EH (cell line): ENCODE results near the gene ITSN1.

Experiments used
- DNase-seq: peaks from one replicate; pipeline ENCODE4 v3.0.0-alpha.2; 2015; ENCODE audit warnings: low read depth

ITSN1 gene

GRCh38 chr21:33813832-33814365 lies 171.6 kb downstream of the ITSN1 start:
- no peak for DNase-seq

- no peak for DNase-seq
These were observed 172.9 kb downstream of the ITSN1 start for GRCh38 chr21:33815143-33815707.

GRCh38 chr21:33816174-33816573 lies 173.9 kb downstream of the ITSN1 start:
- no peak for DNase-seq

- no peak for DNase-seq
These were observed 174.8 kb downstream of the ITSN1 start for GRCh38 chr21:33817138-33817537.

GRCh38 chr21:33817663-33818451 lies 175.6 kb downstream of the ITSN1 start:
- DNase-seq = peak; percentile 68

GRCh38 chr21:33820230-33820770 lies 178.0 kb downstream of the ITSN1 start:
- DNase-seq = no peak

- DNase-seq = no peak
These were observed 178.5 kb downstream of the ITSN1 start for GRCh38 chr21:33820798-33821197.

- no peak for DNase-seq
These were observed 179.4 kb downstream of the ITSN1 start for GRCh38 chr21:33821503-33822322.

- DNase-seq = no peak
These were observed 182.0 kb downstream of the ITSN1 start for GRCh38 chr21:33824156-33824941.

GRCh38 chr21:33825419-33825818 lies 183.1 kb downstream of the ITSN1 start:
- DNase-seq = no peak

- peak; percentile 75 for DNase-seq
These were observed 183.6 kb downstream of the ITSN1 start for GRCh38 chr21:33825915-33826314.

- DNase-seq = no peak
These were observed 185.8 kb downstream of the ITSN1 start for GRCh38 chr21:33828083-33828482.

GRCh38 chr21:33828577-33828976 lies 186.3 kb downstream of the ITSN1 start:
- no peak for DNase-seq

GRCh38 chr21:33829844-33830243 lies 187.5 kb downstream of the ITSN1 start:
- DNase-seq = no peak

GRCh38 chr21:33831962-33832659 lies 189.8 kb downstream of the ITSN1 start:
- DNase-seq = no peak

GRCh38 chr21:33834801-33835500 lies 192.7 kb downstream of the ITSN1 start:
- no peak for DNase-seq

GRCh38 chr21:33835920-33836319 lies 193.6 kb downstream of the ITSN1 start:
- DNase-seq = no peak

GRCh38 chr21:33836408-33836807 lies 194.1 kb downstream of the ITSN1 start:
- peak; percentile 58 for DNase-seq

- DNase-seq = no peak
These were observed 196.9 kb downstream of the ITSN1 start for GRCh38 chr21:33839167-33839716.

GRCh38 chr21:33839806-33840205 lies 197.5 kb downstream of the ITSN1 start:
- no peak for DNase-seq
